HG03558 (cell line): ENCODE results near the gene MEIS2.

Experiments used
- ATAC-seq: cut with Tn5 transposase; IDR thresholded peaks from one replicate; pipeline ENCODE4 v1.9.1; 2021; ENCODE audit warnings: moderate number of reproducible peaks; ENCODE audit not compliant: unreplicated experiment; ENCODE audit errors: extremely low read depth

The MEIS2 gene

DNA sequence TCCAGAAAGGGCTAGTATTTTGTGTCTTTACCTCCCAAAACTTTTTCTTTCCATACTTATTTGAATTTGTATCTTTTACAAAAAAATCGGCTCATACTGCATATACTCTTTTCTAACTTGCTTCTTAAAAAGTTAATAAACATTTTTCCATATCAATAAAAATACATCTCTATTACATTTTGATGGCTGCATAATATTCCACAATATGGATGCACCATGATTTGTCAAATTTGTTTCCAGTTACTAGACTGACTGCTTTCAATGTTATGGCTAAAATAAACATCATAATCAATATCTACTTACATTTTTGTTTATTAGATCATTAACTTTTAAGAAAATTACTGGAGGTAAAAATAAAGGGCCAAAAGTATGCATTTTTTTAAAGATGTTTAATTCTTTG lies 121.7 kb downstream of the MEIS2 start:
- ATAC-seq, result no peak

GRCh38 chr15:36978126-36978525 lies 122.2 kb downstream of the MEIS2 start:
- ATAC-seq, result no peak

- no peak for ATAC-seq
These were observed 122.7 kb downstream of the MEIS2 start for GRCh38 chr15:36977659-36978058.

- no peak for ATAC-seq
These were observed 127.6 kb downstream of the MEIS2 start for GRCh38 chr15:36972704-36973103.

DNA sequence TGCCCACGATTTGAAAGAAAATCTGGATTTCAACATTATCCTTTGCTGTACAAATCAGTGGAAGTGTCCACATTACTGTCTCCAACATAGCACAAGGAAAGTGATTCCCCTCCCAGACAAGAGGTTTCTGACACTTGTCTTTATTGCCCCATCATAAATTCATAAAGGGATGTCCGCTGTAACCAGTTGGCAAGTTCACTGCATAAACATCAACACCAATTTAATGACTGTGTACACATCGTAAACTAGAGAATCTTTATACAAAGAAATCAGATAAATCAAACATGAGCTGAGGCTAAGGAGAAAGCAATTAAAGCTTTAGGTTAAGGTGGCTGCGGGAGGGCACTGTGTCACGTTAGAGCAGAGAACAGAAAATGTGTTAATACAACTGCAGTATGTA lies 129.8 kb downstream of the MEIS2 start:
- ATAC-seq, result no peak

DNA sequence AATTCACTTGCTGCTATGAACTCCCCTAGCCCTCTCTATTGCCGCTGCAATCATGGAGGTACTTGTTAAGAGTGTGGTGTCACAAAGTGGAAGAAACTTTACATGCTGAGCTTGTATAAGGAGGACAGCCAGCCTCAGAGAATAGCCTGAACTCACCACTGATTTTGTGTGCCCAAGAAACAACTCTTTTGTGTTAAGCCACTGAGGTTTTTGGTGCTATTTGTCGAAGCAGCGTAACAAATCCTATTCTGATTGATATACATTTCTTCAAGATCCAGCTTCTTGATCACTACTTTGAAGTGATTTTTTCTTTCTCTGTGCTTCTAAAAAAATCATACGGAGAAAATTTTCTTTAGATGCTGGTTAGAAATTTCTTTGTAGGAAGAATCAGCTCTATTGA lies 132.4 kb downstream of the MEIS2 start:
- no peak for ATAC-seq

- ATAC-seq, result no peak
These were observed 133.6 kb downstream of the MEIS2 start for GRCh38 chr15:36966708-36967107.

DNA sequence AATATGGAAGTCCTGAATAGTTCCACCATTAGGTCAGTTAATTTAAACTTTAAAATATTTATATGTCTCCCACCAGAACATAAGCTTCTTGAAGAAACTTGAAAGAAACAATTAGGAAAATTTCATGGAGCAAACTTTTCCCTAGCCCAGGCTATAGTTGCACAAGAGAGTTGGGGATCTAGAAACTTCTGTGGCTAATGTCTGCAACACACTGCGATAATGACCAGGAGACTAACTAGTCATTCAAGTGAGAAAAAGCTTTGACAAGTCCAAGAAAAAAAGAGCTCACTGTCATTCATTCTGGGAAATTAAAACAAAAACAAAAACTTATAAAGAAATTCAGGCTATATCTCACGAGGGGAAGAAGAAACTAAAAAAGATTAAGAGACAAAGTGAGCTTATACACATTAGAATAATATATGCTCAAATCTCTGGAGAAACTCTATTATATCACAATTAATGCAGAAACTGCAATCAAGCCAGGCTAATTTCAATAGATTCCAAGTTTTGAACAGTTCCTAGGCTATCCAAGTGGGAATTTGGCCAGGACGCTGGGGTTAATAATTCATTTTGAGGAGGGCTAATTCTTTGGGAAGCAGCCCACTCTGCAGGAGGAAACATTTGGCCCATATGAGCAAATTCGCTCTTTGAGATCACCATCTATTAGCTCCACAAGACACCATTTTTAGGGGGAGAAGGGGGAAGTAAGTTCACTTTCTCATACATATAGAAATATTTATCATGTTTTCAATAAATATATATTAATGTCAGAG lies 134.6 kb downstream of the MEIS2 start:
- no peak for ATAC-seq

GRCh38 chr15:36964626-36965025 lies 135.7 kb downstream of the MEIS2 start:
- ATAC-seq, result no peak

DNA sequence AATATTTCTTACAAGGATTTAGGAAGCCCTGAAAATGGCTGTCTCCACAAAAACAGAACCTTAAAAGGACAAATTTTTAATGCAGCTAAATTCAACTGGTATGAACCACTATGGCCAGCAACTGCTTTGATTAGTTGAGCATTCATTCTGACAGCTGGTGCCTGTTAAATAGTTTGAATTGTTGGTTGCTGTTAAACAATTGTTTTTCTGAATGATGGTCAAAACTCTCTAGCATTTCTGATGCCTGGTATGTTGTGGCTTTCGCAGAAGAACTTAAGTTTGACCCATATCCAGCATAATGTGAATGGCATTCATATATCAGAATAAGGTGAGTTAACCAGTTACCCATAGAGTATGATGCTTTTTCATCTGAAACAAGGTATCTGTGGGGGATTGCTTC lies 138.4 kb downstream of the MEIS2 start:
- no peak for ATAC-seq

DNA sequence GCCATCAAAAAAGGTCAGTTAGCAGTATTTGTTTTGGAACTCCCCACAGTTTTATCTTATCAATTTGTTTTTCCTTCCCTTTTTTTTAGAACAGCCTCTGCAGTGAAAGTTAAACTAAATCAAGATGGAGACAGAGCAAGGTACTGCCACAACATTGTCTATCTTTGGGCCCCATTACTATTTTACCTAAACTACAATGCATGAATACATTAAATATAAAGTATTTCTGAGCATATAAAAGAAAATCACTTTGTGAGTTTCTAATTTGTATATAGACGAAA lies 139.5 kb downstream of the MEIS2 start:
- no peak for ATAC-seq

GRCh38 chr15:36960179-36960946 lies 140.0 kb downstream of the MEIS2 start:
- ATAC-seq, result no peak

GRCh38 chr15:36959746-36960145 lies 140.6 kb downstream of the MEIS2 start:
- no peak for ATAC-seq

DNA sequence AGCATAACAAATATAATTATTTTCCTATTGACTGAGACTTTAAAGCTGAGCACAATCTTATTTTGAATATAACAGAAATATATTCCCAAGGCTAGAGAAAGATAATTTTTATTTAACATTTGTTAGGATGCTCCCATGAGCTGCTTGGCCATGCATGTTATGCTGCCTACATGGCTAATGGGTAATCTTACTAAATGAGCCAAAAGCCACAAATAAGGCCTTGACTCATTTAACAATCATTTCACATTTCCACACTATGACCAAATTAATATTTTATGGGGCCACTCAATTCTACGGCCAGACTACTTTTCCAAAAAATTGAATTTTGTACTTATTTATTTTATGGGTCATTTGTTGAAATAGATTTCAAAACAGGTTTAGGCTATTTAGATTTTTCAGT lies 141.7 kb downstream of the MEIS2 start:
- no peak for ATAC-seq

DNA sequence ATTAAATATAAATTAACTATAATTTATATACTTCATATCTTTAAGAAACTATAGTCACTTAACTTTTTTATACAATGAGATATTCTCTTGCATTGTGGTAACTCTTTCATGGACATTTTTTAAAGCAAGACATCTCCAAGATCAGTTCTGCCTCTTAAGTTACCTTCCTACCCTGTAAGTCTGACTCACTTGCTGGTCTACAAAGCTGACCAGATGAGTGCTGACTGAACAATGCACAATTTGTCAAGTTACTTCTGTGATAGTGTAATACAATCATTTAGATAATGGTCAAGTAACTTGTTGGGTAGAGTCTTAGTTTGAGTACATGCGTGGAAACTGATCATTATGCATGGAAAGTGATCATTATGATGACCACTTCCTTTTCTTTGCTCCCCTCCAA lies 145.9 kb downstream of the MEIS2 start:
- ATAC-seq, result no peak

GRCh38 chr15:36953346-36953745 lies 147.0 kb downstream of the MEIS2 start:
- ATAC-seq, result no peak

DNA sequence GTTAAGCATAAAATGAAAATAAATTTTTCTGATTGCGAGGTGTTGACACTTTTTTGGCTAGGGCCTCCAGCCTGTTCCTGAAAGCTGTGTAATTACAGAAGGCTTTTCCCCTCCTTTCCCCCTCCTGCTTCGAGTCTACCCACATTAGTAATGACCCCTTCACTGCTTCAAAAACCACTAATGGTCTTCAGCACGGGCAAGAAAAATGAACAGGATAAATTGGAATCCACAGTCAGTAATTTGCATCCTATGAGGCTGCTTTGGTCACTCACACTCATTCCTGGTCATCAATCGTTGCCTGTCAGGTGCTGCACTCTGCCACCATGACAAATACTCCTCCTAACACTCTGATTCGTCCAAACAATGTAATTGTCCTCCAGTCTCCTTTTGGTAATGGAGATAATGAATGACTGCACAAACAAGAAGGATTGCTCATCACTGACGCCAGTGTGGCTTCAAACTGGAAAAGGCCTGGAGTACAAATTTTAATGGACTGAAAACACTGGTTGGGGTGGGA lies 148.6 kb downstream of the MEIS2 start:
- ATAC-seq, result no peak

DNA sequence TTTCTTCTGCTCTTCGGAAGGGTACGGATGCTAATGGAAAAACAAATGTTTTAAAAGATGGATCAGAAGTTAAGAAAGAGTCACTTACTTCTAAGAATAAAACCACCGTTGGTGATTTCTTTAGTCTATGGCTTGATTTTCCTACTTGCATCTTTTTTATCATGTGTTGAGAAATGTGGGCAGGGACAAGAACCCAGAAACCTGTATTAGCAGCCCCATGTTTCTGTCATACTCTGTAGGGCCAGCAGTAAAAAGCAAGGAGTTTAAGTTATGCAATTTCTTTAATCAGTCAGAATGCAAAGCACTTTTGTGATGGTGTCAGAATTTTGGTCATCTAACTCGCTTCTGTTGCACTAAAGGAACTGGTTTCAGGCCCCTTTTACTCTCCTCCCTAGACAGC lies 150.0 kb downstream of the MEIS2 start:
- no peak for ATAC-seq

DNA sequence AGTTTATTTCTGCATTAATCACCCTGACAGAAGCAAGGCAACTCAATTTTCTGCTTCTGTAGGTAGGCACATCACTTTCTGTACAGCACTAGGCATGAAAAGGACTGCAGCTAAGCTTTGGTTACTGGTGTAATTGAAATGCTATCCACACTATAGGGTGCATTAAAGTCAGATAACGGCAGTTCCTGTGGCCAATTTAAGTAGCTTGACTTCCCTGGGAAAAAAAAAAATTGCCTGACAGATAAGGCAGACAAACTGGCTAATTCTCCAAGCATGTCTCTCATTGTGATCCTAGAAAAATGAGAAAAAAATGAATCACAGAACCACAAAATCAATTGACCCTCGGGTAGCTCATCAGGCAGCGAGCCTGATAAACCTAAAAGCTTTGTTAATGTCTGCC lies 151.4 kb downstream of the MEIS2 start:
- ATAC-seq, result no peak

- ATAC-seq, result no peak
These were observed 153.2 kb downstream of the MEIS2 start for GRCh38 chr15:36947035-36947719.

DNA sequence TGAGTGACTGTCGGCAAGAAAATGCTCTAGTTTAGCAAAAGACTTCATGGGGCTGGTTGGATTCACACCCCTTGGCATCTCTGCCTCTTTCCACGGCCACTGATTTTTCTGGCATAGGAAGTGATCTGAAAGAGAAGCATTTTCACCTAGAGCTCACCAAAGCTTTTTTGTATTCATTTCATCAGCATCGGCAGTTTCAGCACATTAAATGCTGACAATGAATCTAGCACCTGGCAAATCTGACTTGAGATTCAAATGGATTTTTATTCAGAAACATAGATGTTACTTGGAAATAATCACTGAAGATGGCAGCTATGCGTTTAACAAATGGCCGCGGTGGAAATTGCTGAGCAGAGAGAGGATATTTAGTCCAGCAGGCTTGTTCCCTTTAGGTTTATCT lies 155.9 kb downstream of the MEIS2 start:
- no peak for ATAC-seq
